Hematopoietic multipotent progenitor cell treated with erythropoietin and hydrocortisone succinate and interleukin-3 and kit ligand, for 15 days (in vitro differentiated cells): ENCODE data around the gene SNCB.
A peak's percentile ranks its signal among the peaks of the same experiment; 100 is the strongest.

Experiments
- DNase-seq: peaks from one replicate; pipeline ENCODE4 v3.0.0-alpha.2; 2015; ENCODE audit warnings: low spot score

Gene SNCB

DNA sequence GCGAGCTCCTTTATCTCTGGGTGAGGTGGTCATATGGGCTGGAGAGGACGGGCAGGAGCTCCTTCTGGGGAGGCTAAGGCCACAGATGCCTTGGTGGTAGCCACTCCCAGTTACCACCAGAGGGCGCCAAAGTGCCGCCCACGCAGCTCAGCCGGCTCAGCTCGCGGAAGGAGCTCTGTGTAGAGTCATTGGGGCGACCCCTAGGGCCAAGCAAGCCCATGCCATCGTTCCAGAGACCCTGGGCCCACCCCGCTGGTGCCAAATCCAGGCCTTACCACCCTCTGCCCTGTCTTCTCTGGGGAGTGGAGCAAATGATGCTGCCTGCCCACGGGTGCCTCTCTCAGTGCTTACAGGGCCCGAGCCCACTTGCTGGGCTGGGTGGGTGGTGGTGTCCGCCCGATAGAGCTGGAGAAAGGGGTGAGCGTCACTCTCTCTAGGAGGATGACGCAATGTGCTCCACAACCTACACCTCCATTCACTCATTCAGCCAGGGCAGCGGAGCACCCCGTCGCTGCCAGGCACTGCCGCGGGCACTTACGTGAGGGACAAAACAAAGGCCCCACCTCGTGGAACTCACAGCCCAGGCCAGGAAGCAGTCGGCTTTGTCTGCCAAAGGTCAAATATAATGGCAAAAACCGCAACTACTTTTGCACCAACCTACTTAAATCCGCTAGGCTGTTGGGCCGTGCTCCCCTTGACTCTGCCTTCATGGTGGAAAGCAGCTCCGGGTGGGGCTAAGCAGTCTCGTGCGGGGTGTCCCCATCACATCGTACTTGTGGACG, 30.7 kb upstream of the SNCB start:
- DNase-seq, result peak; percentile 84

DNA sequence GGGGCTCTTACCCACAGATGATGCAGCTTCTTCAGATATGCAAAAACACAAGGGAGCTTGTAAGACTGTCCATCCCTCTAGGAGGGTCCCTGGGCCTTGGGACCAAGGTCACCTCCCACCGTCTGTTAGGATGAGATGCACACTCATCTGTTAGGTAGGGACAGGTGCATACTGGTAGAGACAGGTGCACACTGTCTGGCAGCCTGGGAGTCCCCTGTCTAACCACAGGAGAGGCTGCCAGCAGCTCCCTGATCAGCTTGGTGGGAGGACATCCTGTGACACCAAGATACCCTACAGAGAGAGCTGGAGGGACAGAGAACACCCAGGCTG, 30.2 kb upstream of the SNCB start:
- no peak for DNase-seq

DNA sequence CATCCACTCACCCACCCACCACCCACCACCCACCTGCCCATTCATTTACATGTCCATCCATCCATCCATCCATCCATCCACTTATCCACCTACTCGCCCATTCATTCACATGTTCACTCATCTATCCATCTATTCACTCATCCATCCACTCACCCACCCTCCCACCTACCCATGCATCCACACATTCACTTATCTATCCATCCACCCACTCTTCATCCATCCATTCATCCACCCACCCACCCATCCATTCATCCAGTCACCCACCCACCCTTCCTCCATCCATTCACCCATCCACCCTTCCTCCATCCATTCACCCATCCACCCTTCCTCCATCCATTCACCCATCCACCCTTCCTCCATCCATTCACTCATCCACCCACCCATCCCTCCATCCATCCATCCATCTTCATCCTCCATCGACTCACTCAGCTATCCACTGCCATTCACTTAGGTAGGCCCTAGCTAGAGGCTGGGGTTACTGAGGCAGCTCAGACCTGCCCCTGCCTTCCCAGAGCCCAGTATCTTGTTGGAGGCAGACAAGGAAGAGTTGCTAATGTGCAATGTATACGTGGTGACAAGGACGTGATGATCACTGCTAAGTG, 29.6 kb upstream of the SNCB start:
- DNase-seq, result no peak

DNA sequence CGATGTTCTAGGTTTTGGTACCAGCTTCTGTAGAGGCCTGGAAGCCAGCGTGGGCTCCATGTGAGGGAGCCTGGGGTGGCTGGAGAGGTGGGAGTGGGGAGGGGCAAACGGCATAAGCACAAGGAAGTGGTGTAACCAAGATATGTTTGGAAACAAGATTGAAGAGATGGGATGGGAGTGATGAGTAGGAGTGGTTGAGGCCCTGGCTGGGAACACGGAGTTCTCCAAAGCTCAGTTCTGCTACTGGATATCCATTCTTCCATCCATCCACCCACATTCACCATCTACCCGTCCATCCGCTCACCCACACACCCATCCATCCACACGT, 29.1 kb upstream of the SNCB start:
- DNase-seq, result no peak

DNA sequence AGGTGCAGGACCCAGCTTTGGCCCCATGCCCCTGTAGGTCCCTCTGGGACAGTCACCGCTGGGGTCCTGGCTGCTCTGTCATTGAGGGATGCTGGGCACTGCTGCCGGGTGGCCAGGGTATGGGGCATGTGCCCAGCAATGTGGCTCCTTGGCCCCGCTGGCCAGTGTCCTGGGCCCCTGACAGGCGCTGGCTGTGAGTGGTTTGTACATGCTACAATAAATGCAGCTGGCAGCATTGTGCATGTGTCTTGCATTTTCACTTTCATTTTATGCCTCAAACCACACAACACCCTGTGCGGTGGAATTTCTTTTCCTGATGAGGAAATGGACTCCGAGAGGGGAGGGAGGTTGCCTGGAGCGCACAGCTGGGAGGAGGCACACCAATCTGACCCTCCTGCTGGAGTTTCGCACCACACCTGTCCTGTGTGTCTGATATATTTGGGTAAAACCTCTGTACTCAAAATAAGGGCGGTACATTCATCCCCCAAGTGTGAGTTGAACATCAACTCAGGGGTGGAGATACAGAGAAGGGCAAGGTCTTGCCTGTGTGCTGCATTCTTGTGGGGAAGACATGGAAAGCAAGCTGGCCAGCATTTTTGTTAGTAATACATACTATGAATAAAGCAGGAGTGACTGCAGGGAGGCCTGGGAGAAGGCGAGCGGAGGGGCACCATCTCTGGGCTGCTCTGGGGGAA, 28.6 kb upstream of the SNCB start:
- DNase-seq, result no peak

DNA sequence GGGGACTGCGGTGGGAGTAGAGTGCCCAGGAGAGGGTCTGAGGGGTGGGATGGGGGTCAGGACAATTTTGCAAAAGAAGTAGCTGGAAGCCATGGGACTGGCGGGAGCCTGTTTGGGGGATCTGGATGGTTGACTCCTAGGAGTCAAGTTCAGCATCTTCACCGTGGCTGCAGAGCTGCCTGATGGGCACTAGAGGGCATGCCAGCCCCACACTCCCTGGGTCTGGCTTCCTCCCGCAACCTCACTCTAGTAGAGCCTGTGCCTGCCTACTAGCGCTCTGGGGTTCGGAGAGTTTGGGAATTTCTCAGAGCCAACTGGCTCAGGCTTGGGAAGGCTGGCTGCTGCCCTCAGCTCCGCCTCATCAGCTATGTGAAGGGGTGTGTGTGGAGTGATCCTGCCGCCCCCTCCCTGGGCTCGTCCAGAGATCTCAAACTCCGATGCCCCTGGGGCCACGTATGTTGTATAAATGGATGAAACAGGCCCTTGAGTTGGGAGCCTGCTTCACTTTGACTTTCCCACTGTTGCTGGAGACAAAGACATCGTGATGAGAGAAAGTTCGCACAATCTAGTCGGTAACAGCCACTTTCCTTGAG, 27.8 kb upstream of the SNCB start:
- DNase-seq, result peak; percentile 63

DNA sequence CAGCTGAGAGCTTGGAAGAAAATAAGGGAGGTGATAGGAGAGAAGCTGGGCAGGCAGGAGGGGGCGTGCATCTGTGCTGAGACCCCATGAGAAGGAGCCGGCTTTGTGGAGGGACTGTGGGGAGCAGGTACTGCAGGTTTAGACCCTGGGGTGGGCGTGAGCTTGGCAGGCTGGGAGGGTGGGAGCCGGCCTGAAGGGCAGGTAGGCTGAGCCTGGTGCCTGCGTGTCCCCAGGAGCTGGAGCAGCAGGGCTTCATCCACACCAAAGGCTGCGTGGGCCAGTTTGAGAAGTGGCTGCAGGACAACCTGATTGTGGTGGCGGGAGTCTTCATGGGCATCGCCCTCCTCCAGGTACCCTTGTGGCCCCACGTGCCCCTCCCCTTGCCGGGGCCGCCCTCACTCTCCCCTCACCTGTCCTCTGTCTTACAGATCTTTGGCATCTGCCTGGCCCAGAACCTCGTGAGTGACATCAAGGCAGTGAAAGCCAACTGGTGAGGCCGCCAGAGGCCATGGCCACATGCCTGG, 26.2 kb upstream of the SNCB start:
- no peak for DNase-seq

DNA sequence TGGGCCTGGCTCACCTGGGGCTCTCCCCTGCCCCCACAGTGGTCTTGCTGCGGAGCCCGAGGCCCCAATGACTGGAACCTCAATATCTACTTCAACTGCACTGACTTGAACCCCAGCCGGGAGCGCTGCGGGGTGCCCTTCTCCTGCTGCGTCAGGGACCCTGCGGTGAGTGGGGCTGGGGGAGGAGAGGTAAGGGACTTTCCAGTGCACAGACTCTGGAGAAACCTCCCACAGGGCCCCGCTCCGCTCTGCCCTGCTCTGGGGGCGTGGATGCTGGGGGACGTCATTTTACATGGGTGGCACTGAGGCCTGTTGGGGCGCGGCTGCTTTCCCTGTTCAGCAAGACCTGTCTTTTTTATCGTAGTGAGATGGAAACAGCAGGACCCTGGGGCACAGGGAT, 24.5 kb upstream of the SNCB start:
- no peak for DNase-seq

DNA sequence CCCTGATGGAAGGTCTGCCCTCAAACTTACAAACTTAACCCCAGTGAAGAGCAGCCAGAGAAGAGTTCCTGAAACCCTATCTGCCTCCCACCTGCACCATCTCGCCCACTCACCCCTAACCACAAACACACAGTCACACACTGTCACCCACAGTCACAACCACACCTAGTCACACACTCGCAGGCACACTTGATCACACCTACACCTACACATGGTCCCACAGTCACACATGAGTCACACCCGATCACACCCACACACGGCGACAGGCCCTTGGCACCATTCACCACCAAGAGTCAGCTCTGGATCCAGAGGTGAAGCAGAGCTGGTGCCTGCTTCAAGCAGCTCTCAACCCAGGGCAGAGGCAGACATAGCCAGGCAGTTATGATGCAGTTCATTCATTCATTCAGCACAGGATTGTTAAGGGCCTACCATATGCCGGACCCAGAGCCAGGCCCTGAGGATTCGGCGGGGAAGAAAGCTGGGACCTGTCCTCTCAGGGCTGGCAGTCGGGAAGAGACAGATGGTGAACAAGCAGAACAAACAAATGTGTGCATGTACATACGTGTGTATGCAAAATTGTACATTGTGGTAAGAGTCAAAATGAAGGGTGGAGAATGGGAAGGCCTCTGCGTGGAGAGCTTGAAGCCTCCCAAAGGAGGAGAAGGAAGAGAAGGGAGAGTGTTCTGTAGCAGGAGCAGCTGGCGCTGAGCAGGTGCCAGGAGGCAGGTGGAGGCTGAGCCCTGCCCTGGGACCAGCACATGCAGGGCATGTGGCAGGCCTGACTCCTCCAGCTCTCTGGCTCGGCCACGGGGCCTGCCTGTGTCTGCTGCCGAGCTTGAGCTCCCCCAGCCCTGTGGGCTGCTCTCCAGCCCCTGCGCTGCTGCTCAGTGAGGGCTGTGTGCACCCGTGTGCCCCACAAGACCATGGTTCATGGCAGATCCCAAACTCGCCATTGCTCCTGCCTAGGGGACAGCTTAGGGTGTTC, 23.4 kb upstream of the SNCB start:
- DNase-seq, result peak; percentile 45

DNA sequence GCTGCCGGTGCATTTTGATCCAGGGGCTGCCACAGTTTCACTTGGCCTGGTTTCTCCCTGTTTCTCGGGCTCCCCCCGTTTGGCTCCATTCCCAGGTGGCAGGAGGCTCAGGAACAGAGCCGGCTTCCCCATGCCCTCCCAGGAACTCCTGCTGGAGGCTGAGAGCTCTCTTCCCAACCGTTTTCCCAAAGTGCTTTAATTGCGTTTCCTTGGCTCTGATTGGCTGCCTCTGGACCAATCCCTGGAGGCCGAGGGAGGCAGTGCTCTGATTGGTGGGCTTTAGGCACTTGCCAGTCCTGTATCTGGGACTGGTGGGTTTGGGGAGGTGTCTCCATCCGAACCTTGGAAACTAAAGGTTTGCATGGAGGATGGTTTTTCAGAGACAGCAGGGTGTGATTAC, 21.8 kb upstream of the SNCB start:
- DNase-seq, result no peak

DNA sequence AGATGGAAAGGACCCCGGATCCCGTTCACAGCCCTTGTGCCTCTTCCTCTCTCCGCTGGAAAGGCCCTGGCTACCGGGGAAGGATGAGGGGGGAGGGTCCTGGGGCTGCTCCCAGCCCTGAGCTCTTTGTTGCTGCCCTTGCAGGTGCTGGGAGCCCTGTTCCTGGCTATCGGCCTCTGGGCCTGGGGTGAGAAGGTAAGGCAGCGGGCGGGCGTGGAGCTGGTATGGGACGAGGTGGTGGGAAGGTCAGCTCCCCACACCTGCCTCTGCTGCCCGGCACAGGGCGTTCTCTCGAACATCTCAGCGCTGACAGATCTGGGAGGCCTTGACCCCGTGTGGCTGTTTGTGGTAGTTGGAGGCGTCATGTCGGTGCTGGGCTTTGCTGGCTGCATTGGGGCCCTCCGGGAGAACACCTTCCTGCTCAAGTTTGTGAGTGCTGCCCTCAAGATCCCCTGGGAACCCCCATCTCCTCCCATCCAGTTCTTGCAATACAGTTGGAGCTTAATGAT, 21.2 kb upstream of the SNCB start:
- no peak for DNase-seq

DNA sequence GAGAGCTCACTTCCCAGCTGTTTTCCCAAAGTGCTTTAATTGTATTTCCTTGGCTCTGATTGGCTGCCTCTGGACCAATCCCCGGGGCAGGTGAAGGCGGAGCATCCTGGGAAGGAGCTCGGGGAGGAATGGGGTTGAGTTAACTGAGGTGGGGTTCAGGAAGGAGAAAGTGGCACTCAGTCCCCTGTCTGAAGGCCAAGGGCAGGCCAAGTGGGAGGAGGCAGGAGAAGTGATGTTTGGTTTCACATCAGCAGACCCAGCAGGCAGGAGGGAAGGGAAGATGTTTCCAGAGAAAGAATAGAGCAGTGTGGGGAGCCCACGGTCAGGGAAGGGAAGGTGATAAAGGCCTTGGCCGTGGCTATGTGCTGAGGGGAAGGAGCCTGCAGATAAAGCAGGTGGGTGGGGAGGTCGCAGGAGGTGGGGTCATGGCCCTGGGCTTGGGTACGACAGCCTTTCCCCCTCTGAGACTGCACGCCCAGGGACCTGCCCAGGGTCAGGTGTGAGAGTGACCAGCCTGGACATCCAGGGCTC, 20.1 kb upstream of the SNCB start:
- DNase-seq, result peak; percentile 32

DNA sequence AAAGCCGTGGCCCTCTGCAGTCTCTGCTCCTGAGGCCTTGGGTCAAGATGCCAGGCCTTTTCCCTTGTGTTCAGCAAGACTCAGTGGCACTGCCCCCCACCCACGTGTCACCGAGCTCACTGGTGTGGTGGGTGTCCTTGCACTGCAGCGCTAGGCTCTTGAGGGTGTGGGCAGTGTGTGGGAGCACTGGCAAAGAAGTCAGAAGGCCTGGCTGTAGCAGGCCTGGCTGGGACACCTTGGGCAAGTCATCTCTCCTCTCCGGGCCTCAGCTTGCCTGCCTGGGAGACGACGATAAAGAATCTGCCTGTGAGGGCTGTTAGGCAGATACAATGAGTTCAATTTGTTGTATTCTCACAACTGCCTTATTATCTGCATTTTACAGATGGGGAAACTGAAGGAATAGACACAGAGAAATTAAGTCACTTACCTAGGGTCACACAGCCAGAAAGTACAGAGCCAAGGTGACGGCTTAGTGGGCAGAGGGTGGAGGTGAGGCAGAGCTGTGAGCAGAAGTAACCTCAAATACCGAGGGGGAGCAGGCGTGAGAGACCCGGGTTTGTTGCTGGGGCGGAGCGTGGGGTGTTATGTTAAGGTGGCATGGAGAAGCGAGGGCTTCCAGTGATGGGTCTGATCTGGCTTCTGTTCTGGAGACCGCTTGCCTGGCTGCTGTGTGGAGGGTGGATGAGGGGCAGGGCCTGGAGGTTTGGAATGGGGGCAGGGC, 18.3 kb upstream of the SNCB start:
- DNase-seq, result peak; percentile 86

DNA sequence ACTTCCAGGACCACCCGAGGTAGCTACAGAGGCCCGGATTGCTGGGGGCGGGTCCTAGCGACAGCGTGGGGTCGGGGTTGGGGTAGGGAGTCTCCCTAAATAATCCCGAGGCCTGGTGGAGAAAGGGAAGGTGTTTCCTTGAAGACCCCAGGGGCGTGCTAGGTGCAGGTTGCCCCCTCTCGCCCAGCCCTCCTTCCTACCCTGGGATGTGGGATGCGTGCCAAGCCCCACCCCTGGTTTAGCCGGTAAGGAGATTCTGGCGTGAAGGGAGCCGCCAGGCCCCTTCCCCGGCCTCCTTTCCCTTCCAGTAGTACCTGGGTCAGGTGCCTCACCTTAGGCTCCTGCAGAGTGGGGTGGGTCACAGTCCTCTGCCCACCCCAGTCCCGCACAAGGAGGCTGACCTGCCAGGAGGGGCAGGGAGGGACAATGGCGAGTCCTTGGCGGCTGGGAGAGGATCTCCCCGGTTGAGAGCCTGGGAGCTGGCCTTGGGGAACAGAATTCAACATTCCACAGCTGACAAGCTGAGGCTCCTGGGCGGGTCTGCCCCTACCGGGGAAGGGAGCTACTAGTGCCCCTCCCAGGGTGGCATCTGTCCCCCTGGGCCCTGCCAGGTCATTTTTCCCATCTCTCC, 17.6 kb upstream of the SNCB start:
- peak; percentile 66 for DNase-seq

DNA sequence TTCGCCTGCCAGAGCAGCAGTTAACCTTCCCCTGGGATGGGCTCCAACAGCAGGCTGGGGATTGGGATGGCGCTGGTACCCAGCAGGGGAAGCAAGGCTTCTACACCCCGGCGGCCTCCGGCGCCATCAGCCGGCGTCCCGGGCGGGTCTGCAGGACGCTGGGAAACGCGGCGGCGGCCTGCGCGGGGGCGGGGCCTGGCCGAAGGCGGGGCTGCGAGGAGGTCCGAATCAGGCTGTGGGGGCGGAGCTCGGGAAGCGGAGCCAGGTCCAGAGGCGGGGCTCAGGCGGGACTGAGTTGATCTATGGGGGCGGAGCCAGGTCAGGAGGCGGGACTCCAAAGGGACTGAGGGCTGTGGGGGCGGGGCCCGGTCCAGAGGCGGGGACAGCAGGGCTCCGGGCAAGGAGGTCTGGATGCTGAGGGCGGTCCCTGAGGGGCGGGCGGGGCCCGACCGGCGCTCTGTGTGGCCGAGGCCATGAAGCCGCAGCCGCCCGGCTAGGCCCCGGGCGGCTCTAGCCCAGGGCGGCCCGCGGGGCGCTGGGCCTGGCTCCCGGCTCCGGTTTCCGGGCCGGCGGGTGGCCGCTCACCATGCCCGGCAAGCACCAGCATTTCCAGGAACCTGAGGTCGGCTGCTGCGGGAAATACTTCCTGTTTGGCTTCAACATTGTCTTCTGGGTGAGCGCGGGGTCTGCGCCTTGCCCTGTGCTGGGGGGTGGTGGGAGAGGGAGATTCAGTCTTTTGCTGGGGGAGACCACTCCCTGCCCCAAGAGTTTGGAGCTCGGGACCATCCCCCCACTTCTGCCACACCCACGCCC, 16.9 kb upstream of the SNCB start, which contains the start of gene TSPAN17:
TSPAN17 (plus strand) TSS at position 455 of the 813 bp plus-strand sequence; CDS start at position 587, 132 bp downstream.
- DNase-seq, result peak; percentile 100

DNA sequence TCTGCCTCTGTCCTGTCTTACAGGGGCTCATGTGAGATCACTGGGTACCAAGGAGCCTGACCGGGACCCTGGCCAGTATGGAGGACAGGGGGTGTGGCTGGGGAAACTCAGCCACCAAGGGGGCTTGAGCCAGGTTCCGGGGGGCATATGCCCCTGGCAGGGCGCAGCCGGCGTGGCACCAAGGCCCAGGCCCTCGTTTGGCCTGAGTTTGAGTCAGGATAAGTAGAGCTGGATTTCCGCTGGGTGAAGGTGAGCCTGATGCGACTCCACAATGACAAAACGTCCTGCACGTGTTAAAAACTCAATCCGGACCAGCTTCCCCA, 16.3 kb upstream of the SNCB start:
- DNase-seq, result no peak

DNA sequence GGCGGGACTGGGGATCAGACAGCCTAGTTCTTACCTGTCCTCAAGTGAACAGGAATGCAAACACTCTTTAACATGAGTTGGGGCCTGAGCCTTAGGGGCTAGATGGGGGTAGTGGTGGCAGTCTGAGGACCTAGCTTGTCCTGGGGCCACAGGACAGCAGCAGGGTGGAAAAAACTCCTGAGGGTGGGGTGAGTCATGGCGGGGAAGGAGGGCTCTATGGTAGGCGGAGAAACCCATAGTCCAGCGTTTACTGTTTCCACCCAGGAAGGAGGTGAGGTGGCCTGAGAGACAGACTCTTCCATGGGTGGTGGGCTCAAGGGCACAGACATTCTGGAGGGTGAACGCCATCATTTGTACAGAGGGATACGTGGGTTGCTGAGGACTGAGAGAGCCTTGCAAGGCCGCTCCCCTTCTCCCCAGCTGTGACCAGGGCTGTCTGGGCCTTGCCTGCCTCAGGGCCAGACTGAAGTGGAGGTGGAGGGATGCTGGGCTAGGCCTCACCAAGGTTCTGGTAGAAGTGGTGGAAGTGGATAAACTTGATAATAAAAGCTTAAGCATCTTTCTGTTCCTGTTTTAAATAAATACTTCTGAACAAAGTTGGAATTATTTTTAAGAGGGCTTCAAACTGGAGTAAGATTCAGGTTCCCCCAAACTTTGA, 15.8 kb upstream of the SNCB start:
- DNase-seq, result no peak

DNA sequence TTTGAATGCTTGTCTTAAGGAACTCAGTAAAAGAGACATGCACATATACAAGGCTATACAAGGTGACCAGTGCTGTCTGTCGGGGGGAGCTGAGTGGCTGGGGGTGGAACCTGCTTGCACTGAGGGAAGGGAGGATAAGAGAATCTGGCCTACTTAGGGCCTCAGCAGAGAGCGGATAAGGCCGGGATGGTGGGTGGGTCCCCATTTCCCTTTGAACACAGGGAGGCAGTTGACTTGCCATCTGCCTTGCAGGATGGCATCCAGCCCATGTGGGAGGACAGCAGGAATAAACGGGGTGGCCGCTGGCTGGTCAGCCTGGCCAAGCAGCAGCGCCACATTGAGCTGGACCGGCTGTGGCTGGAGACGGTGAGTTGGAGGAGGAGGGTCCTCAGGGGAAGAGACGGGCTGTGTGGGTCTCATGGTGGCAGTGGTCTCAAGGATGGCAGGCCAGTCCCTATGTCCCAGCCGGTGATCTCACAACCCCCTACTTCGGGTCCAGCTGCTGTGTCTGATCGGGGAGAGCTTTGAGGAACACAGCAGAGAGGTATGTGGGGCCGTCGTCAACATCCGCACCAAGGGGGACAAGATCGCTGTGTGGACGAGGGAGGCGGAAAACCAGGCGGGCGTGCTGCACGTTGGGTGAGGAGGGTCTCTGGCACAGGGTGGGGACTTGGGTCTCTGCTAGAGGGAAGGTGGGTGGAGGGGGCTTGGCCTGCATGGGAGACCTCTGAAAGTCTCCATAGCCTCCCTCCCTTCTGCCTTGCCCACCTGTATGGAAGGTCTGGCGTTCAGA, 14.7 kb upstream of the SNCB start:
- DNase-seq, result peak; percentile 38
